RWPE1 (cell line): Measurements from ENCODE around the gene ELOB.

Experiments used
- CTCF ChIA-PET: fragments of 350-600 bp; sonication (Branson Sonifier 250); formaldehyde crosslinking; extraction: SDS; loops from one replicate; lab custom pipeline; 2021; lab: Yijun Ruan, JAX
- POLR2A ChIA-PET: fragments of 400-600 bp; formaldehyde crosslinking; extraction: SDS; loops from one replicate; lab custom pipeline; 2020; ENCODE audit warnings: antibody characterized with exemption; ENCODE audit not compliant: low non-redundant PET; lab: Yijun Ruan, JAX
- DNase-seq: peaks from one replicate; pipeline ENCODE4 v3.0.0; 2012; ENCODE audit warnings: low spot score
- H3K27ac ChIP-seq: fragments of 450-650 bp; 2 replicates; pipeline ENCODE4 v1.5.1; 2017
- TF ChIP-seq, protein P1 (sequence below): fragments of 450-650 bp; conservative IDR thresholded peaks from 2 replicates; pipeline ENCODE4 v1.5.1; 2017; ENCODE audit warnings: low read depth, mild to moderate bottlenecking

ELOB gene

GRCh38 chr16:2785101-2785991 is 8.3 kb upstream of the ELOB start:
- TF ChIP-seq, protein P1, sequence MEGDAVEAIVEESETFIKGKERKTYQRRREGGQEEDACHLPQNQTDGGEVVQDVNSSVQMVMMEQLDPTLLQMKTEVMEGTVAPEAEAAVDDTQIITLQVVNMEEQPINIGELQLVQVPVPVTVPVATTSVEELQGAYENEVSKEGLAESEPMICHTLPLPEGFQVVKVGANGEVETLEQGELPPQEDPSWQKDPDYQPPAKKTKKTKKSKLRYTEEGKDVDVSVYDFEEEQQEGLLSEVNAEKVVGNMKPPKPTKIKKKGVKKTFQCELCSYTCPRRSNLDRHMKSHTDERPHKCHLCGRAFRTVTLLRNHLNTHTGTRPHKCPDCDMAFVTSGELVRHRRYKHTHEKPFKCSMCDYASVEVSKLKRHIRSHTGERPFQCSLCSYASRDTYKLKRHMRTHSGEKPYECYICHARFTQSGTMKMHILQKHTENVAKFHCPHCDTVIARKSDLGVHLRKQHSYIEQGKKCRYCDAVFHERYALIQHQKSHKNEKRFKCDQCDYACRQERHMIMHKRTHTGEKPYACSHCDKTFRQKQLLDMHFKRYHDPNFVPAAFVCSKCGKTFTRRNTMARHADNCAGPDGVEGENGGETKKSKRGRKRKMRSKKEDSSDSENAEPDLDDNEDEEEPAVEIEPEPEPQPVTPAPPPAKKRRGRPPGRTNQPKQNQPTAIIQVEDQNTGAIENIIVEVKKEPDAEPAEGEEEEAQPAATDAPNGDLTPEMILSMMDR, result peak; percentile 33; the same call in 1 of the 2 replicates
- POLR2A ChIA-PET, result no interaction called here
- CTCF ChIA-PET, result interaction anchor here (1.0 kb wide), 1 partner anchor 83 kb away, joined by 4 read pairs; no protein-coding TSS in a partner anchor
- no peak overlapping the region for H3K27ac ChIP-seq
- no peak for DNase-seq

- H3K27ac ChIP-seq, result no peak overlapping the region
- no peak for DNase-seq
- TF ChIP-seq, protein P1, result no peak
- CTCF ChIA-PET, result no interaction called here
- POLR2A ChIA-PET, result no interaction called here
Observed at GRCh38 chr16:2784358-2785100, 7.4 kb upstream of the ELOB start.

GRCh38 chr16:2783581-2784357 is 6.7 kb upstream of the ELOB start:
- TF ChIP-seq, protein P1, result no peak
- CTCF ChIA-PET, result no interaction called here
- POLR2A ChIA-PET, result no interaction called here
- DNase-seq, result no peak
- H3K27ac ChIP-seq, result 0 out of 2 replicates have a peak overlapping the region, but pooled peaks have one; percentile 6

DNA sequence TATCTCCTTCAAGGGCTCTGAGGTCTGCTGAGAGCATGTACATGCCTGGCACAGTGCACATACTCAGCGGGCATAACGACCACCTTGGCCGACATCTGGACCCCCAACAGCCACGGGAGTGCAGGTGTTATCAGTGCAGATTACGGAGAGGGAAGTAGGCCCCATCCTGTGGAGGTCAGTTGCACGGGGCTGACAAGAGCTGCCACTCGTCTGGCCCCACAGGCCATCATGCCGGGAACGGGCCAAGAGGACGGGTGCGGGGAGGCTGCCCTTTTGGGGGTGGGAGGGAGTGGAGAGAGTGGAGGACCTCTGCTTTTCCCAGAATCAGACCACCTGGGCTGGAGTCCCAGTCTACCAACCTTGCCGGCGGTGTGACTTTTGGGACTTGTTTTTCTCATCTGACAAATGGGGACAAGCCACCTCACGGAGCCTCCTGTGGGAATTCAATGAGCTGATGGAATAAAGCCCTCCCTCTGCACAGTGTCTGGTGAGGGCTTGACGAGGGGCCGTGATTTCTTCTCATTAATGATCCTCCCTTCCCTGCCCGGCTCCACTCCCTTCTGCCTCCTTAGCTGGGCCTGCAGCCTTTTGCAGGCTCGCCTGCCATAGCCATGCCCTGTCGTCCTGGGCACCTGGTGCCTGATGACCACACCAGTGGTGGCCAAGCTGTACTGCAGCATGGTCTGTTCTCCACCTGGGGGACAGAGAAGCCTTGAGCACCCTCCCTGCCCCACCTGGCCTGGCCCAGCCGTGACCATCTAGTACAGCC is 5.7 kb upstream of the ELOB start:
- ChIA-PET CTCF (interaction anchor here (0.9 kb wide), 1 partner anchor 18 kb away, joined by 3 read pairs; no protein-coding TSS in a partner anchor), POLR2A (no interaction called here)
- 0 out of 2 replicates have a peak overlapping the region, but pooled peaks have one; percentile 6 for H3K27ac ChIP-seq
- DNase-seq, result no peak
- TF ChIP-seq, protein P1, result no peak

GRCh38 chr16:2779978-2780898 is 3.2 kb upstream of the ELOB start:
- ChIA-PET POLR2A (interaction anchor here (0.7 kb wide), 1 partner anchor 76 kb away, joined by 3 read pairs; no protein-coding TSS in a partner anchor), CTCF (no interaction called here)
- peak overlapping the region; percentile 93; the same call in 1 of the 2 replicates for H3K27ac ChIP-seq
- TF ChIP-seq, protein P1, result no peak
- no peak for DNase-seq
